H4 (cell line): Measurements from ENCODE around the gene GNB5. TPM values are rescaled to one million over a fixed set of nuclear protein-coding genes. Genes with fewer than 3 reads are reported as not detected.
"Not testable (repeated sequence)": the region's sequence is repeated elsewhere in the genome, so short reads cannot be mapped to it uniquely, and the experiment has no call there.

Experiments
- DNase-seq: peaks from one replicate; pipeline ENCODE4 v3.0.0-alpha.2; 2015; ENCODE audit warnings: low spot score
- total RNA-seq: library from RNA; depleted of rRNA; stranded (reverse); fragments of >200 nt; shearing (Covaris generic); gene quantifications from 2 replicates; pipeline ENCODE4 v1.2.3, GENCODE V29; 2014

The GNB5 gene
- total RNA-seq, 1 experiment from 2014 or later = 25.6 TPM

- DNase-seq = no peak
These were observed 96.2 kb downstream of the GNB5 start for GRCh38 chr15:52094811-52095584.

DNA sequence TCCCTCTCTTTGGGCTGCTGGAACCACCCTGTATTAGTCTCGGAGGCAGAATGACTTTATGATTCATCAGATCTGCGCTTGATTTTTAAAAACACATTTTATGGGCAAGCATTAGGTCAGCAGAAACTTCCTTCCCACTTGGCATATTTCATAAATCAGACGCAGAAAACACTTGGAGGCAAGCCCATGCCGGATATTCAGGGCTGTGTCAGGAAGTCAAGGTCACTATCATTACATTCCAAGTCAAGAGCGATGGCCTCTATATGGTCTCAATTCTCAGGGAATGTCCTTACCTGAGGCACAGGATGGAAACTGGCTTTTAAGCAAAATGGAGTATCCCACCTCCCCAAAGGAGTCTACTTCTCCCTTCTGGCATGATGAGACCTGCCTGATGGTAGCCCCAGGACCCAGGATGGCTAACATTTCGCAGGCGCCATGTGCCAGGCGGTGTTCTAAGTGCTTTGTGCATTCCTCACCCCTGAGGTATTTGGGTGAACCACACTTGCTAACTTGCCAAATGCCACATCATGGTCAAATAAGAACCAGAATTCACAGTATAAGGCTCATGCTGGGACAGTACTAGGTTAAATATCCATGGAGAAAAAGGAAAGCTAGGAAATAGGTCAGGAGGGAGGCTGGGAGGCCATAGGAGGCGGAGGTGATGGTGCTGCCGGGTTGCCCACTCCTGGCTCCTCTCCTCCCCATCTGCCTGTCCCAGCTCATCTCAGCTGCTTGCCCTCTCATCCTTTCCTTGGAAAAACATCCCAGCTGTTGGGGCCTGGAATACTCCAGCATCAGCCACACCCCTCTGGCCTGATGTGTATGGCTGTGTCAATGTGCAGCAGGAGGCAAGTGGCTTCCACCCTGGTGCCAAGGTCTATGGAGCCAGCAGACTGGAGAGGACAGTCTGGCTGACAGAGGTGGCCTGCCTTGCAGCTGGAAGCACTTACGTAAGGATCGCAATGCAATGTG is 97.4 kb downstream of the GNB5 start:
- DNase-seq = peak; percentile 96

DNA sequence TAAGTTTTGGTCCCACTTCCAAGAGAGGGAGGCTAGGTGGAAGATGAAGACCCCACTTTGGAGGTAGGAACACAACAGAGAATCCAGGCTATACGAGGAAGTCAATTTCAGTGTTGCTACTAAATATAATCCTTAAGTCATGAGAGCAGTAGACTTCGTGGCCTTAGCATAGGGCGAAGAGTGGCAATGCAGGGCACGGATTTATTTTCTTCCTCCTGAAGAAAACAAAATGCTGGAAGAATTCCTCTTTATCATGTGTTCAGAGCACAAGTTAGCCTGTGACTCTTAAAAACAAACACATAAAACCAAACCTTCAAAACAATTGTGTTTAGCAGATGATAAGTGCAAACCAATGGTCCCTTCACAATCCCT is 98.0 kb downstream of the GNB5 start:
- DNase-seq = no peak

- DNase-seq = no peak
These were observed 101.0 kb downstream of the GNB5 start for GRCh38 chr15:52090193-52090592.

DNA sequence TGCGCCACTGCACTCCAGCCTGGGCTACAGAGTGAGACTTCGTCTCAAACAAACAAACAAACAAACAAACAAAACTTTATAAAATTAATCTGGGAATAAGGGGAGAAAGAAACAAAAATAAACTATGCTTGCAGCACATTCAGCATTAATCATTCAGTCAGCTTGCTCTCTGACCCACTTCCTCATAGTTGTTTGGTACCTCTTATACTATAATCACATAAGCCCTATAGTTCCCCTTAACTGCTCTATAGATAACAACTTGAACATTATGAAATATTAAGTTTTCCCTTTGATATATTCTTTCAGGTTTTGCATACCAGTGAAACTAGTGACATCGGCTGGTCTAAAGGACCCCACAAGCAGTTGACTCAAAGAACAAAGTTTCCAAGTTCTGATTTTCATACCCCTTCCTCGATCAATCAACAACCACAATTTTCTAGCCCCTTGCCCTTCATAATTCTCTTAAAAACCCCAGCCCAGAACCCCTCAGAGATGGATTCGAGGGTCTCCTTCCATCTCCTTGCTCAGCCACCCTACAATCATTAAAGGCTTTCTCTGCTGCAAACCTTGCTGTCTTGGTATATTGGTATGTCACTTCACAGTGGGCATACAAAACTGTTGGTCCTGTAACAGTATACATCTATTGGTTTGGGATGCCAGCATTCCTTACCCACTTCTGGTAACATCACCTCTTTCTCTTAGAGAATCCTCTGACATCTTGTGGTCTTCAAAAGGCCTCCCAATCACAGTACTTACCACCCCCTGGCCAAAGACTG is 105.0 kb downstream of the GNB5 start:
- DNase-seq = no peak

DNA sequence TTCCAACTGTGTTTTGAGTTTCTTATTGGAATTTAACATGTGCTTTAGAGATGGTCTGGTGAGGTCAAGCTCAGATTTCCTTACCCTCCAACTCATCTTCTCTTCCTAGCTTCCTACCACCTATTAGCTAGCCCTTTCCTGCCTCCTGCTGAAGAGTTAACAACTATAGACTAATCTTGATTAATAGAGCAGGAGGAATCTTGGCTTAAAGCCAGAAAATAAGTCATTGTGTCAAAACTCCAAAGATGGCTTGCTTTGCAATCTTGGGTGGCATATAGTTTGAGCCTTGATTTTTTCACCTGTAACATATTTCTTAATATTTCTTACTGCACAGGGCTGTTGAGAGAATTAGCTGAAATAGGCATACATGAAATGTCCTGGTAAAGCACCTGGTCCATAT is 105.9 kb downstream of the GNB5 start:
- DNase-seq = no peak

DNA sequence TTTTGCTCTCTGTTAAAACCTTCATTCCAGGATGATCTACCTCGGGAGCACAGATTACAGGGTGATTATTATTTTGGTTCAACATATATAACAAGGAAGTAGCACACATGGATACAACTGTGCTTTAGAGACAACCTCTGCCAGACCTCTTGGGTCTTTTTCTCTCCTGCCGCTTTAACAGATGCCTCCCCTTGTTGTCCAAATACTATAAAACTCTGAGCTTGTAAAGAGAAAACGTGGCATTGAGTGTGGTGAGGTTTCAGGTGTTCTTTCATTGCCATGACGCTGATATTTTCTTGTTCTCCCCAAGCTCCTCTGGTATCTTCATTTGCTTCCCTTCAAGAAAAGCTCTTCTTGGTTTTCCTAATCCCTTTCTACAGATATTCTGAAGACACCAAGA is 107.6 kb downstream of the GNB5 start:
- no peak for DNase-seq

GRCh38 chr15:52083037-52083359 is 108.2 kb downstream of the GNB5 start:
- not testable (repeated sequence) for DNase-seq

DNA sequence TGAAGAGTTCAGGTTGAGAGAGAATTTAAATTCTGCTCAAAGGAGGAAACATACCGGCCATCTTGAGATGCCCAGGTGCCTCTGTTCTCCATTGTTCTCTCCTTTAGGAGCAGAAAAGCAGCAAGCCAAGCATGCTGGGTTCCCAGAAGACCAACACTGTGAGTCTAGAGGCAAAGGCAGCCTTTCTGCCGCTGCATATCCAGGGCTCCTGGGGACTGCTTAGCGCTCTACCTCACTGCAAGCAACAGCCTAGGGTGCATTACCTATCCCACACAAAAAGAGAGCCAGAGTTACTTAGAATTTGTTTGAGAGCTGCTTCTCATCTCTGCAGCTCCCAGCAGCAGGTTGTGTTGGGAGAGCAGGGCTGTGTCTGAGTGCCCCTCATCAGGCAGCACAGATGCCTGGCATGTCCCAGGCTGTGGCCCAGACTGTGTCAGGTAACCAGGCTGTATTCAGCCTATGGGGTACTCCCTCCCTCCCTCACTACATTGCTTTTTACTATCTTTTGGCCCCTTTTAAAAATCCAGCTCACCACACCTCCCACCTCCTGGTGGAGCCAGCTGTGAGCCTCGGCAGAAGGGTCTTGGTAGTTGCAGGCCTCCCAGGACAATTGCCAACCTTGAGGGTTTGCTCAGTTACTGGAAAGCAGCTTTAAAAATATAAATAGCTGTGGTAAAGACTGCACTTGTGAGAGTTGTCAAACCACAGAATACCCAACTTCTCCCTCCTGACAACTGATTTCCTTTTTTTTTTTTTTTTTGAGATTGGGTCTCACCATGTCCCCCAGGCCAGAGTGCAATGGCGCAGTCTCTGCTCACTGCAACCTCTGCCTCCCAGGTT is 108.8 kb downstream of the GNB5 start:
- DNase-seq = peak; percentile 50

GRCh38 chr15:52080706-52081392 is 110.3 kb downstream of the GNB5 start:
- no peak for DNase-seq

DNA sequence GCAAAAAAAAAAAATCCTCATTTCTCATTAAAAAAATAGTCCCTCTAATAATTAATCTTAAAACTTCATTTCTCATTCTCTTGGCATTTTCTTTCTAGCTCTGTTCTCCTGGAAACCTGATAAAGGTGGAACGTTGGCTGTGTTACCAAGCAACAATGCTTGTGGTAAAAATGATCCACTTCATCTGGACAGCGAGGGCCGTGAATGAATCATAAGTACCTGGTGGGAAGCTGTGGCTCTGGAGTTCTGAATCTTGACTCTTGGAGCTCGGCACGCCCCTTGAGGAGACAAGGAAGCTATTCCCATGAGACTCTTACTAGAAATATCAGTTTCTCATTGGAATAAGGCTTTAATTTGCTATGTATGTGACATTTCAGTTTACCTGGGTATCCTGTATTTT is 111.2 kb downstream of the GNB5 start:
- no peak for DNase-seq

- peak; percentile 45 for DNase-seq
These were observed 112.1 kb downstream of the GNB5 start for GRCh38 chr15:52078876-52079700.

GRCh38 chr15:52078197-52078875 is 112.9 kb downstream of the GNB5 start:
- no peak for DNase-seq

DNA sequence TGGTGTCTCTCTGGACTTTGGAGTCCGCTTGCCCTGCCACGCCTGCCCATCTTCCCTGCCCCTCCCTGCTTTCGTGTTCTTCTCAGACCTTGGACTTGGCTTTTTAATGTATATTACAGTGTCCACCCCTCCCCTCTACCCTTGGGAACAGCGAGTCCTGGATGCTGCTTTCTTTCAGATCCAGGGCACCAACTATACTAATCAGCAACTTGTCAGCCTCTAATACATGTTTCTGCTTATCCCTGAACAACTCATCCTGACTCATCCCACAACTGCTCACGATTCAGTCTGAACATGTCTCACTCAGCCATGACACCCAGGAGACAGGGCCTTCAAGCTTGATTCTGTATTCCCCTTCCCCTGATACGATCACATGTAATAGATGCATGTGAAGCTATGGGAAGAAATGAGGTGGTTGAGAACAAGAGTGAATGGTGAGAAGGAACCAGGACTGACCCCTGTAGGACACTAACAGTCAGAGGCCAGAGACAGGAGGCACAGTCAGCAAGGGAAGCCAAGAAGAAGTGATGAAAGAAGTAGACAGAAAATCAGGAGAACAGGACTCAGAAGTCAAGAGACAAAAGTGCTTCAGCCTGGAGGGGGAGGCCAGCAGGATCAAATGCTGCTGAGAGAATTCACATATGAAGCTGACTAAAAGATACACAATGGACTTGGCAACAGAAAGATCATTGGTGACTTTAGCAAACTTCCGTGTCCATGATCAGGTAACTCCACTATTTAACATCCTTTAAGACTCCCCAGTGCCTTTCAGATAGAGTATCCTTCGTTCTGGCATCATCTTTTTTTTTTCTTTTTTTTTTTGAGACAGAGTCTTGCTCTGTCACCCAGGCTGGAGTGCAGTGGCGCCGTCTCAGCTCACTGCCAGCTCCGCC is 114.1 kb downstream of the GNB5 start:
- DNase-seq = no peak

DNA sequence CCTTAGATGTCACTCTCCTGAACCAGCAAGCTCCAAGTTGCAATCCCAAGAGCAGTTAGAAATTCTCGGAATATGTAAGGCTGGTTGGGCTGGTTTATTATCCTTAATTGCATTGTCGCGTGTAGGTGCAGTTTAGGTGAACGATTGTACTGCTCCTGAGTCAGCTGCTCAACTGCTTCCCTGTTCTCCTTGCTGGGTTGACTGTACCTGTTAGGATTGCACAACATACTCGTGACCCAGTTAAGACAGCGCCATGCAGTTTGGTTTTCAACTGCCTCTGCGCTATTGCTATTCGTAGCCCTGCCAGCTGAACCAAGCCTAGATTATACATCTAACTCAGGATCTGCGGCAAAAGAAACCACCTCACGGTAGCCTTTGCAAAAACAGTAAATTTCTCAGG is 119.6 kb downstream of the GNB5 start:
- DNase-seq = no peak

DNA sequence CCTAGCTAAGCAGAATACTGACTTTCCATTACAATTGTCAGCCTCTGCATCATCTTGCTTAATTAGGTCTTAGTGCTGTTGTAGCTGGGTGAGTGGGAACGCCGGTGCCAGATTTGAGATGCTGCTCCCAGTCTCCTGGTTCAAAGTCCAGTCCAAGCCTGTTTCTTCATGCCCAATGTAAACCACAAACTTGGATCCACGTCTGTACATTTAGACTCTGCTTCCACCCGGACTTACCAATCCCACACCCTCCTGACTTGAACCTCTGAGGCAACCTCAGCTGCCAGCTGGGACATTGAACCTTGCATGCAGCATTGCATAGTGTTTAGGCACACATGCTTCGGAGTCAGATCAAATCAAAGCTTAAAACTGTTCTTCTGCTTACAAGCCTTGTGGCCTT is 121.6 kb downstream of the GNB5 start:
- DNase-seq = no peak

GRCh38 chr15:52068004-52068615 is 123.1 kb downstream of the GNB5 start:
- no peak for DNase-seq

DNA sequence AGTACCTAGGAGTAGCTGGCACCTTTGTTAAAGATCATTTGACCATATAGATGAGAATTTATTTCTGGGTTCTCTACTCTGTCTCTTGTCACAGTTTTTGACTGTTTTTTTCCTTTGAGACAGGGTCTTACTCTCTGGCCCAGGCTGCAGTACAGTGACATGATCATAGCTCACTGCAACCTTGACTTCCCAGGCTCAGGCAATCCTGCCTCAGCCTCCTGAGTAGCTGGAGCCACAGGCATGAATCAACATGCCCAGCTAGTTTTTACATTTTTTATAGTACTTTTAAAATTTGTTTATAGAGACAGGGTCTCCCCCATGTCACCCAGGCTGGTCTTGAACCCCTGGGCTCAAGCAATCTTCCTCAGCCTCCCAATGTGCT is 123.7 kb downstream of the GNB5 start:
- no peak for DNase-seq
